Erythroblast (primary cell): Measurements from ENCODE around the gene MIA3.

Source experiments
- GATA1 ChIP-seq: IDR thresholded peaks from 2 replicates; pipeline ENCODE4 v1.6.1; 2011; ENCODE audit warnings: low read depth, mild to moderate bottlenecking, control low read depth, low read length, moderate library complexity
- POLR2A ChIP-seq: IDR thresholded peaks from 2 replicates; pipeline ENCODE4 v1.6.1; 2011; ENCODE audit warnings: mild to moderate bottlenecking, low read length

GRCh38 chr1:222600281-222600680 is 17.6 kb upstream of the MIA3 start:
- TF ChIP-seq POLR2A (no peak), GATA1 (no peak)
